ENCODE data around the gene STRN4. TPM values are rescaled to one million over a fixed set of nuclear protein-coding genes. Genes with fewer than 3 reads are reported as not detected.

The STRN4 gene
- total and polyA plus RNA-seq, 9 of the 15 experiments (the other 6 are each of a cell fraction or from before 2014, with no cell fraction given): 0.62 to 83.7 (median 36.9) TPM

- TF ChIP-seq ZMIZ1 (IDR thresholded peaks at IDR 0.05; ENCODE audit: low read depth in 2 of 2, low read length in 2 of 2) (no peak), POU5F1 (IDR thresholded peaks at IDR 0.05; ENCODE audit: borderline replicate concordance, low read depth, low read length, partially characterized antibody) (no peak), DACH1 (IDR thresholded peaks at IDR 0.05; ENCODE audit: partially characterized antibody) (no peak), MYBL2 (IDR thresholded peaks at IDR 0.05; ENCODE audit: low read depth) (no peak), MYBL2 (CRISPR knock-in tag; IDR thresholded peaks at IDR 0.05; ENCODE audit: borderline replicate concordance) (no peak), KDM4B (IDR thresholded peaks at IDR 0.05; ENCODE audit: borderline replicate concordance in 2 of 2, low read depth in 1 of 2) (no peak), NFYB (IDR thresholded peaks at IDR 0.05; ENCODE audit: extremely low read depth, insufficient read length) (no peak), ZNF212 (CRISPR knock-in tag; IDR thresholded peaks at IDR 0.05) (no peak), TAL1 (IDR thresholded peaks at IDR 0.05) (no peak), MCM5 (IDR thresholded peaks at IDR 0.05; ENCODE audit: low read depth) (no peak), HLTF (IDR thresholded peaks at IDR 0.05) (no peak), FOSL1 (tag; conservative IDR thresholded peaks at IDR 0.05) (0 out of 2 replicates have a peak, but pooled peaks have one; percentile 7), KDM1A (IDR thresholded peaks at IDR 0.05) (peak; percentile 60 to 66; a peak in 2 of 4 replicates), ZNF639 (CRISPR knock-in tag; conservative IDR thresholded peaks at IDR 0.05 in 1 of 2, IDR thresholded peaks at IDR 0.05 in 1 of 2) (peak in 1 of 2 experiments; percentile 46; a peak in 1 of 4 replicates), RBM17 (IDR thresholded peaks at IDR 0.05; ENCODE audit: borderline replicate concordance, low read depth, low read length) (no peak), RFX7 (CRISPR knock-in tag; IDR thresholded peaks at IDR 0.05) (no peak), RFX5 (IDR thresholded peaks at IDR 0.05; ENCODE audit: low read depth, low read length) (no peak), CTBP1 (IDR thresholded peaks at IDR 0.05; ENCODE audit: borderline replicate concordance) (no peak), HNRNPK (IDR thresholded peaks at IDR 0.05; ENCODE audit: low read depth, low read length, poor library complexity, severe bottlenecking) (no peak), TFE3 (CRISPR knock-in tag; IDR thresholded peaks at IDR 0.05) (no peak), BHLHE40 (IDR thresholded peaks at IDR 0.05; ENCODE audit: low read length) (no peak), SNAPC5 (CRISPR knock-in tag; IDR thresholded peaks at IDR 0.05) (no peak)
Measured at GRCh38 chr19:46746281-46747057, at the start of gene STRN4 (continued).
